GF-D8 (cell line): Measurements from ENCODE around the gene KIAA1328.

Experiments
- DNase-seq: peaks from one replicate; lab custom pipeline; 2025; lab: John Stamatoyannopoulos, UW

The KIAA1328 gene

DNA sequence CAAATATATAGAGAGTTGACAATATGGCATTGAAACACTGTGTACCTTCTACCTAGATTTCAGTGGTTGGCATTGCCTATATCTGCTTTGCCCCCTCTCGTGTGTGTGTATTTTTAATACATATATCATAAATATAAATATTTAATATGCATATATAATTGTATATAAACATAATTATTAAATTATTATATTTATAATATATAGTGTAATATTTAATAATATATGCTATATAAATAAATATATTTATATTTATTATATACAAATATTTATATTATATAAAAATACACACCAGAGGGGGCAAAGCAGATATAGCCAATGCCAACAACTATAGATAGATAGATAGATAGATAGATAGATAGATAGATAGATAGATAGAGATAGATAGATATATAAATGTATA lies 124.1 kb downstream of the KIAA1328 start:
- no peak for DNase-seq

DNA sequence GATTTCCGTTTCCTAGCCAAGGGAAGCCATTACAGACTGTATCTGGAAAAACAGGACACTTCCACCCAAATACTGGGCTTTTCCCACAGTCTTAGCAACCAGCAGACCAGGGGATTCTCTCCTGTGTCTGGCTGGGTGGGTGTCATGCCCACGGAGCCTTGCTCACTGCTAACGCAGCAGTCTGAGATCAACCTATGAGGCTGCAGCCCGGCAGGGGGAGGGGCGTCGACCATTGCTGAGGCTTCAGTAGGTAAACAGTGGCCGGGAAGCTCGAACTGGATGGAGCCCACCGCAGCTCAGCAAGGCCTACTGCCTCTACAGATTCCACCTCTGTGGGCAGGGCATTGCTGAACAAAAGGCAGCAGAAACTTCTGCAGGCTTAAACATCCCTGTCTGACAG lies 131.1 kb downstream of the KIAA1328 start:
- DNase-seq: no peak

DNA sequence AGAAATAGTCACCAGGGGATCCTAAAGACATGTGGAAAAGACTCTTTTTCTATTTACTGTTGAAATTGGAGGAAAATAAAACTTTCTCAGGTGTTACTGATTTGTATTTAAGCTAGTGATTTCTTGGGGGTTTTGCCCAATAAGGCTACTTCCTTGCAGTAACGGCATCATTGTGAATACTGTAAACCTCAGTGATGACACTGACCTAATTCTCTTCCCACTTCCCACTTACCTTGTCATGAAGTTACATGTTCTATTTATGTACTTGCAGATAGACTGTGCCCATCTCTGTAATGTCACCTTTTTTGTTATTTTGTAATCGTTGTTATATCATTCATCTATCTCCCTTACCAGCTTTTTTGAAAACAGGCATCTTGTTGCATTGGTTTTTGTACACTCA lies 134.5 kb downstream of the KIAA1328 start:
- no peak for DNase-seq

DNA sequence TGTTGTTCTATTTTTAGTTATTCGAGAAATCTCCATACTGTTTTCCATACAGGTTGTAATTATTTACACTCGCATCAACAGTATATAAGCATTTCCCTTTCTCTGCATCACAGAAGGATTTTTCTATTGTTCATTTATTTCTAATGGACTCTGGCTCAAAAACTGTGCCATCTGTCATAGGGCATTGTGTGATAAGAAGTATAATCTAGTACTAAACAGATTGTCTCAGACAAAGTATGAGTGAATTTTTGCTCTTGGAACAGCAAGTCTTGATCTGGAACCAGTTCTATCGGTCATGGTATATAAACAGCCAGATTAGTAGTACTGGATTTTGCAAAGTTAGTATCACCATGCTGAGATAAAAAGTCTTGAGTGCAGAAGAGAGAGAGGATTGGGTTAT lies 145.8 kb downstream of the KIAA1328 start:
- DNase-seq: no peak

DNA sequence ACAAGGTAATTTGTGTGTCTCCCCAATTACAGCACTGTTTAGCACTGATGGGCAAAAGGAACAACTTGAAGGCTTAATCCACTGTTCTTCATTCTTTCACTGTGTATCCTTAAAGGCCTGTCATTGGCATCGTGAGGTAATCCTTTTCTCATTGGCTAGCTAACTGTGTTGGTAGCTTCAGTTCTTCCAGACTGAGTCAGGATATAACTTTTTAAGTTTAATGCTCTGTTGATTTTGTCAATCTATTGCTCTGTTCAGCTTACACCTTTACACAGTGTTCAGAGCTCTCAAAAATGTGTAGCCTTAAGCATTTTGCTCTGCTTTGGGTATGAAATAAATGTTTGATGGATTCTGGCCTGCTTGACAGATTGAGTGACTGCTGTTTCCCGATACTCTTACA lies 148.2 kb downstream of the KIAA1328 start:
- no peak for DNase-seq

DNA sequence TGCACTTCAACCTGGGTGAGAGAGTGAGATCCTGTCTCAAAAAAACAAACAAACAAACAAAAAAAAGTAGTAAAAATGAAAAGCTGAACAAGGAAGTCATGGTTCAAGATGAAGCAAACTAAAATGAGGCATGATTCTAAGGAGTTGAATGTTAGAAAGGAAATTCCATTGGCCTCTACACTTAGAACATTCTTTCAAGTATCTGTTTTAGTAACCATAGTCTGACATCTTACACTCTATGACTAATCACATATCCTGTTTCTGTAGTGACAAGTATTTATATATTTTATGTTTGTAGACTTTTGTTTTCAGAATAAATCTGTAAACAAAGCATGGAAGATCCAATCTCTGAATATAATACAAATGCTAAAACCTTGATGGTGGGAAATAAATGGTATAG lies 164.1 kb downstream of the KIAA1328 start:
- DNase-seq: no peak

DNA sequence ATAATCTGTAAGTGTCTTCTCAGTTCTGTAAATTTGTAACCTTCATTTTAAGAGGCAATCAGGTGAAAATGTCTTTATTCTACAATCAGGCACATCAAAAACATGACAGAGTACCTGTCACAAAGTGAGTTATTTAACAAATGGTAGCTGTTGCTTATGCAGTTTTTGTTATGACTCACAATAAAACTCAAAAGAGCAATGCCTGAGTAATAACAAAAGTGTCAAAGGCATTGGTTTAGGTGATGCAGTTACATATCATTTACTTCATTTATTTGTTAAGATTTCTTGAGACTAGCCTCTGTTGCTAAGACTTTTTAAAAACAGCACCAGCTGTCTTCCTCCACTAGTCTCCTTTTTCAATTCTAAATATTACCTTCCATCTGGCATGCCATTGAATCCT lies 177.8 kb downstream of the KIAA1328 start:
- no peak for DNase-seq

DNA sequence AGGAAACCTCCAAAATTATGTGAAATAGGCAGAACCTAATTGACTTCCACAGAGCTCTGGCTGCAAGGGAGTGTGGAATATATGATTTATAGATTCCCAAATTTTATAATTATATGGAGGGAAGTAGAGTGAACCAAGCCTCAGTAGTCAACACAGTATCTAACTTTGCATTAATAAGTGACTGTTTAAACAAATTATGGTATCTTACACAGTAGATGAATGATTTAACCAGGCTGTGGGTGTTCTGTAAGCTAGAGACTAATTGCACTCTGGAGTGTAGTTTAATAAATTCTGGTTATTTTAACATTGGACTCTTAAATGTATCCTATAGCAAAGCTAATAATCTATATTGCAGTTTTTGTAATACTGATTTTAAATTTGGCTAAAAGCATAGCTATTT lies 183.5 kb downstream of the KIAA1328 start:
- no peak for DNase-seq

DNA sequence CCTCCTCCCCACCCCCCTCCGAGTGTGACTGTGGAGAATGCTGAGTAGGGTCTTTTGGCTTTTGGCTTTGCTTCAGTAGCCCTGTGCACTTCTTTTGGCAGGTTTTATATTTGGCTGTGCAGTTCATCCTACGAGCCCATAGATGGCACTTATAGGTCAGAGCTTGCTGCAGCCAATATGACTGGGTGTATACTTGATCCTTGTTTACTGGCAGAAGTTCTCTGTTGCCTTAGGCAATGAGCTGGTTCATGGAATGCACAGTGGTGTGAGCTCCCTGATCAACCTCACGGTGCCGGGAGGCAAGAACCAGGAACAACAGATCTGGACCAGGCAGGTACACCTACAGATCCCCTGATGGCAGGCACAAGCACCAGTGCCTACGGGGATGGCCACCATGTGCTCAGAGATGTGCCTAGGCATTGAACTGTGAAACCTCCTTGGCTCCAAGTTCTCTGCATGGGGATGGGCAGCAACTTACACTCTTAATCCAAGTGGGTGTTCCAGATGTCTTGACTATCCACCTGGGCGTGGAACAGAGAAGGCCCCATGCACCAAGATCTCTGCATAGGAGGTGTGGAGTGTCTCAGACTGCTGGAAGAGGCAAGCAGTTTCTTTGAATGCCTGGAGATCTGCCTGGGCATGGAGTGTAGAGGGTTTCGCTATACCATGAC lies 190.4 kb downstream of the KIAA1328 start:
- DNase-seq: no peak

DNA sequence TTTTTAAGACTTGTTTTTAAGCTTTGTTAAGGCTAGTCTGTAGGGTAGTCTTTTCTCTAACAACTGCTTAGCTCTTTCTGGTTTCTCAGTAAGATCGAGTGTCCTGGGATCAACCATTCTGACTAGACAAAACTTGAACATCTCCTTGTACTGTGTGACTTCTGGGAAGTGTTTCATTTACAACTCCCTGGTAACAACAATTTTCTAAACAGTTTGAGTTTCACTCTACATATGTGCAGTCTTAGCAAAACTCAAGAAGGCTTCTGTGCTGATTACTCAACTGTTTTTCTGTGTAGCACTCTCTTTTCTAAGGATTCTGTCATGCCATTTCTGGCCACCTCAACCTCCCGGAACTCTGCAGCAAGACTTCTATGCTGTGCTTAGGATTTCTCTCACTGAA lies 204.5 kb downstream of the KIAA1328 start:
- no peak for DNase-seq

DNA sequence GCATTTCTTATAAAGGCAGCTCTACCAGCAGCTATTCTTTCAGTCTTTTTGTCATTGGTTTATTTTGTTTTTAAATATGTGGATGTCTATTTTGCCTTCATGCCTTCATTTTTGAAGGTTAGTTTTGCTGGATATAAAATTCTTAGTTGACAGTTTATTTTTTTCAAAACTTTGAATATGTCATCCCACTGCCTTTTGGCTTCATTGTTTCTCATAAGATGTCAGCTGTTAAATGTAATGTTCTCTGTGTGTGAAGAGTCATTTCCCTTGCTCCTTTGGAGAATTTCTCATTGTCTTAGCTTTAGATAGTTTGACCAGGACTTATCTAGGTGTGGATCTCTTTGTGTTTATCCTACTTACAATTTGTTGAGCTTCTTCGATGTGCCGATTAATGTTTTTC lies 213.5 kb downstream of the KIAA1328 start:
- no peak for DNase-seq

DNA sequence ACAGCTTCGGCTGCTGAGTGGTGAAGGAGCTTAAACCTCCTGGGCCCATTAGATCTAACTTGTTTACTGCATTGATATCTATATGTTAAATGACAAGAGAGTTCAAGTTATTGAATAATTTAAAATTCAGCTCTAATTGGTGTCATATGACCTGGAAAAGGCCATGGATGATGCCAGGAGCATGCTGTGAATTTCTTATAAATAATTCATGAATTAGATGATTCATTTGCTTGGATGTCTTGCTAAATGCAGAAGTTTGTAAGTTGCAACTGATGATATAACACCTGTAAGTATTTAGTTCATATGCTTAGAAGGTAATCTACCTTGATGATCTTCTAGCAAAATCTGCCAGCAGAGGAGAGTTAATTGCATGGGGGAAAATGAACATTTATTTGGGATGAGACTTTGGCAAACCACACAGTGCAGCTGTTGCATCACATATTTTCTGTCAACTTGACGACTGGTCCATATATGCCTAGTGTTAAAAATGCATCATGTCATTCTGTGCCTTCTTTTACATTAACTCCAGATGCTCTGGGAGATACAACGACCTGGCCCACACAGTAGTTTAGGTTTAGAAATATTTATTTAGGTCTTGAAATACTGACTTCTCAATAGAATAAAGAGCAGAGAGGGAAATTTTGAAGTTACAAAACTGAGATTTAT lies 226.3 kb downstream of the KIAA1328 start:
- no peak for DNase-seq

DNA sequence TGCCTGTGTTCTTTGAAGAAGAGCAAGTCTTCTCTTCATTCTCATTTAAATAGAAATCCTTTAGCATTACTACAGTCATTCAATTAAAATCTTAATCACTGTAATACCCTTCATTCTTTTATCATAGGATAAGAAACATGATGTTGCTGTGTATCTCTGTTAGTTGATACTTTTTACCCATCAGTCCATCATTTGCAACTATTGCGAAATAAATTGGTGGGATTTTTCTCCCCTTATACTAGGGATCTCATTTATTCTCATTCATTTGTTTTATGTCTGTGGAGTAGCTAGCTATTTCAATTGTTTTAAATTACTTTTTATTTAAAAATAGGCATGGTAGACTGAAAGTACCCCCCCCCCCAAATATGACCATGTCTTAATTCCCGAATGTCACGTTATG lies 235.3 kb downstream of the KIAA1328 start:
- no peak for DNase-seq

DNA sequence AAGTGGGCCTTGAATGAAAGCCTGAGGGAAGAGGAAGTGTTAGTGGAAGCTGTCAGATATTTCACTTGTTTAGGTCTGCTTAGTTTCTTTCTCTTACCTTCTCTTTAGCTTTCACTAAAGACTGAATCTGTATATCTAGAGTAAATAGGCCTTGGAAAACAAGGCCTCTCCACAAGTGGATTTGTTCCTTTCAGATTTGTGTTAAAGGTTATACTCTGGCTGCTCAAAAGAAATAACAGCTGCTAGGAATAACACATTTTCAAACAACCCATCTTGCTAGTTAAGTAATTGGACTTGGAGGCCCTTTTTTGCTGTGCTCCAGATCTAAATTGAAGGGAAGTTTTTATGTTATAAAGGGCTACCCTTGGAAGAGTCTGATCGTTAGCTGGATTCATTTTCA lies 236.3 kb downstream of the KIAA1328 start:
- no peak for DNase-seq

DNA sequence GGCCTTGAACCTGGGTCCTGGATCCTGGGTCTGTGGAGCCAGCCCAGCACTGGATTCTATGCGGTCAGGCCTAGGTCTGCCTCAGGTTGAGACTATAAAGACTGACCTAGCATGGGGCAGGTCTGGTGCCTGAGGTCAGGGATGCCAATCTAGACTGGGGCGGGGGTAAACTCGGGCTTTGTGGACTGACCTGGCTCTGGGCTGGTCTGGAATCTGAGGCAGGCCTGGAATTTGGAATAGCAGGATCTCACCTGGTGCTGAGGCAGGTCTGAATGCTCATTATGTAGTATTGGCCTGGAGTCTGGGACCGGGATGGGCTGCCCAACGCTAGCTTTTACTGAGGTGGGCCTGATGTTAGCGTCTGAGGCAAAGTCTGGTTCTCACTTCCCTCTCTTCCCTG lies 256.0 kb downstream of the KIAA1328 start:
- DNase-seq: no peak

DNA sequence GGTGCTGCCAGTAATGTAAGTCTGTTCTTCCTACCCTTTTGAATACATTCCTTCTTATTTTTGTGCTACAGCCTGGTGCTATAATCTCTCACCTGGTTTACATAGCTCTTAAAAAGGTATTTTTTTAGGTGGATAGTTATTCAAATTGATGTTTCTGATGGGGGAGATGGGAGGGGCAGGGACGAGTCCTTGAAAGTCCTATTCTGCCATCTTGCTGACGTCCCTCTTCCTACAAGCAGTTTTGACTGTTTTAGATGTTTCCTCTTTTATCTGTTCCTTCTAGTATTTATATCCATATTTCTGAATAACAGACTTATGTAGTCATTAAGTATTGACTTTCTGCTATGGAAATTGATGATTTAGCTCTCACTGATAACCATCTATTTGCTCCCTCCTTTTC lies 256.4 kb downstream of the KIAA1328 start:
- DNase-seq: no peak

DNA sequence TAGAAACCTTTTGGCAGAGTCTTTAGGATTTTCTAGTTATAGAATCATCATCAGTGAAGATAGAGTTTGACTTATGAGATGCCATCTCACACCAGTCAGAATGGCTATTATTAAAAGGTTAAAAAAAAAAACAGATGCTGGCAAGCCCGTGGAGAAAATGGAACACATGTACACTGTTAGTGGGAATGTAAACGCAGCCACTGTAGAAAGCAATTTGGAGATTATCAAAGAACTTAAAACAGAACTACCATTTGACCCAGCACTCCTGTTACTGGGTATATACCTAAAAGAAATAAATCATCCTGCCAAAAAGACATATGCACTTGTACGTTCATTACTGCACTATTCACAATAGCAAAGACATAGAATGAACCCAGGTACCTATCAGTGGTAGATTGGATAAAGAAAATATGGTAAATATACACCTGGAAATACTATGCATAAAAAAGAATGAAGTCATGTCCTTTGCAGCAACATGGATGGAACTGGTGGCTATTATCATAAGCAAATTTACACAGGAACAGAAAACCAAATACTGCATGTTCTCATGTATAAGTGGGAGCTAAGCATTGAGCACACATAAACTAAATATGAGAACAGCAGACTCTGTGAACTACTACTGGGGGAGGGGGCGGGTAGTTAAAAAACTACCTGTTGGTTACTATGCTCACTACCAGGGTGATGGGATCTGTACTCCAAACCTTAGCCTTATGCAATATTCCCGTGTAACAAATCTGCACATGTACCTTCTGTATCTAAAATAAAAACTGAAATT lies 279.0 kb downstream of the KIAA1328 start:
- DNase-seq: no peak

DNA sequence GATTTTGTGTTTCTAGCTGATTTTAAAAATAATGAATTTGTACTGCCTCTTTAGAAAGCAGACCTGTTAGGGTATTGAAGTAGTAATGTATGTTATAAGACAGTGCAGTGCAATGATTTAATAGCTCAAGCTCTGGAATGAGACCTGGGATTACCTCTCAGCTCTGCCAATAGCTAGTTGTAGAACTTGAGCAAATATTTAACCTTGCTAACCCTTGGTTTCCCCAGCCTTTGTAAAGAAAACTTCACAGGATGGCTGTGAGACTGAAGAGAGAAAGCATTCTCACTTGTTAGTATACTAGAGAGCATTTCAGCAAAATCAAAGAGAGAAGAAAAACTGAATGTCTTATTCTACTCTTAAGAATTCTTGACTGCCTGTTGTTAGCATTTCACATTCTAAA lies 293.9 kb downstream of the KIAA1328 start:
- DNase-seq: no peak

DNA sequence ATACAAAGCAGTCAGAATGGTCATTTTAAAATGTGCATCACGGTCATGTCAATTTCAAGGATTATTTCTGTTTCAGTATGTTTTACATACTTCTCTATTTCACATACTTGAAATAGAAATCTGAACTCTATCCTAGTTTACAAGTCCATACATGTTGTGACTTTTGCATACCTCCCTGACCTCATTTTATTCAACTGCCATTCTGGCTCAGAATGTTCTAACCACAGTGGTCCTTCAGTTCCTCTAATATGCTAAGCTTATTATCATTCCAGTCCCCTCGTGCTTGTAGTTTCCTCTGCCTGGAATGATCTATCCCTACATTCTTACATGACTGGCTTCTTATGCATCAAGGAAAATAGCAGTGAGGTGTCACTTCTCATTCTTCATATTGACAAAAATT lies 295.6 kb downstream of the KIAA1328 start:
- DNase-seq: no peak

DNA sequence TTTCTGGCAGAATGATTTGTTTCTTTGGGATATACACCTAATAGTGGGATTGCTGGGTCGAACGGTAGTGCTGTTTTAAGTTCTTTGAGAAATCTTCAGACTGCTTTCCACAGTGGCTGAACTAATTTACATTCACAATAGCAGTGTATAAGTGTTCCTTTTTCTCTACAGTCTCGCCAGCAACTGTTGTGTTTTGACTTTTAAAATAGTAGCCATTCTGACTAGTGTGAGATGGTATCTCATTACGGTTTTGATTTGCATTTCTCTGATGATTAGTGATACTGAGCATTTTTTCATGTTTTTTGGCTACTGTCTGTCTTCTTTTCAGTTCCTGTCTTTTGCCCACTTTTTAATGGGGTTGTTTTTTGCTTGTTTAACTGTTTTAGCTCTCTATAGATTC lies 306.2 kb downstream of the KIAA1328 start:
- DNase-seq: no peak

DNA sequence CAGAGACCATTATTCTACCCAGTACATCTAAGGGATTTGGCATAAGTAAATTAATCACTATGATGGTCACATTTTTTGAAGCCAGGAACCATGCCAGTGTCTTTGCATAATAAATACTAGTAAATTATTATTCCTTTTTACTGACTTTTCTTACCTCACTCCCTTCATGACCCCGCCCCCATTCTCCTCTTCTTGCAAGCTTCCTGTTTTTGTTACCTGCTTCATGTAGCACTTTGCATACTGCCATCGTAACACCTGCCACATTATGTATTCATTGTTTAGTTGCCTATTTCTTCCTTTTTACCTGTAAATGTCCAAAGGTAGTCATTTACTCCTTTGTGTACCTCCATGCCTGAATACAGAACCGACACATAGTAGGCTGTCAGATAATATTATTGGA lies 309.5 kb downstream of the KIAA1328 start:
- DNase-seq: no peak

DNA sequence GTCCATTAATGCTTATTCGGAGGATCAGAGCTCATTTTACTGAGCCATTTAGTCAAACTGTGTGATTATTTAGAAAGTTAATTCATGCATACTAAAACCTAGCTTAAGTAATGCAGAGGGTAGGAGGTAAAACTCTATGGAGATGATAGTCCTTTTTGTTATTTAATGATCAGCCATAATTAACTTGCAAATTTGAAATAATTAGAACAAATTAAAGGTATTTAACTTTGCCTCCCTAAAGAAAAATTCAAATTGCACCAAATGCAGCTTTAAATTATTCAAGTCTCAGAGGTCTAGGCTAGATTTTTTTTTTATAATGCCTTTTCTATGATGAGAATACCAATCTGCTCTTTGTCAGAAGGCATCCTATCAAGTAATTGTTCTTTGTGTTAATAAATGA lies 310.9 kb downstream of the KIAA1328 start:
- DNase-seq: no peak

DNA sequence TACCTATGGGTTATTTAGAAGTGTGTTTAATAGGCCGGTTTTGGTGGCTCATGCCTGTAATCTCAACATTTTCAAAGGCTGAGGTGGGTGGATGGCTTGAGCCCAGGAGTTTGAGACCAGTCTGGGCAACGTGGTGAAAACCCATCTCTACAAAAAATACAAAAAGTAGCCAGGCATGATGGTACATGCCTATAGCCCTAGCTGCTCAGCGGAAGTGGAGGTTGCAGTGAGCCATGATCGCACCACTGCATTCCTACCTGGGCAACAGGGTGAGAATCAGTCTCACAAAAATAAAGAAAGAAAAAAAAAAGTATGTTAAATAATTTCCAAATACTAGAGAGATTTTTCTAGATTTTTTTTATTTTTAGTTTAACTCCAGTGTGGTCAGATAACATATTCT lies 316.0 kb downstream of the KIAA1328 start:
- DNase-seq: no peak
